ENCODE results near the gene KRT28. TPM values are rescaled to one million over a fixed set of nuclear protein-coding genes. Genes with fewer than 3 reads are reported as not detected.

KRT28 gene
- polyA plus RNA-seq, 2 donors: not detected

GRCh38 chr17:40791787-40792436 is 7.8 kb downstream of the KRT28 start:
- no peak overlapping the region for H3K27ac ChIP-seq (ENCODE audit: low read depth in 2 of 2, low read length in 1 of 2)

GRCh38 chr17:40791111-40791510 is 8.6 kb downstream of the KRT28 start:
- Histone ChIP-seq H3K27me3 (ENCODE audit: control insufficient read depth in 1 of 2, insufficient read depth in 2 of 2, low read length in 2 of 2) (no peaks in the 10 kb centered on the region), H3K9me3 (ENCODE audit: control insufficient read depth in 2 of 2, insufficient read depth in 1 of 2, low read depth in 1 of 2, low read length in 1 of 2) (no peaks in the 10 kb centered on the region), H3K27ac (ENCODE audit: low read depth in 2 of 2, low read length in 1 of 2) (no peak overlapping the region), H3K4me1 (ENCODE audit: control insufficient read depth in 2 of 2, insufficient read depth in 2 of 2, low read length in 1 of 2) (peaks cover 0 to 2% of the 10 kb centered on the region in 2 donors), H3K4me3 (ENCODE audit: low read depth in 1 of 2, low read length in 2 of 2) (no peak overlapping the region), H3K36me3 (ENCODE audit: control insufficient read depth in 2 of 2, insufficient read depth in 2 of 2, low read length in 1 of 2) (no peaks in the 10 kb centered on the region)
- 82 to 84% methylated on average over 1 of the region's 1 CpG for WGBS, 2 donors

More at GRCh38 chr17:40791787-40792436, 7.8 kb downstream of the KRT28 start:
- H3K27me3 ChIP-seq (ENCODE audit: control insufficient read depth in 1 of 2, insufficient read depth in 2 of 2, low read length in 2 of 2): no peaks in the 10 kb centered on the region
- no peak overlapping the region for H3K4me3 ChIP-seq (ENCODE audit: low read depth in 1 of 2, low read length in 2 of 2)
- WGBS, 2 donors: 27 to 28% methylated on average over 6 of the region's 6 CpGs
- H3K36me3 ChIP-seq (ENCODE audit: control insufficient read depth in 2 of 2, insufficient read depth in 2 of 2, low read length in 1 of 2): no peaks in the 10 kb centered on the region
- peaks cover 0 to 4% of the 10 kb centered on the region in 2 donors for H3K4me1 ChIP-seq (ENCODE audit: control insufficient read depth in 2 of 2, insufficient read depth in 2 of 2, low read length in 1 of 2)
- no peaks in the 10 kb centered on the region for H3K9me3 ChIP-seq (ENCODE audit: control insufficient read depth in 2 of 2, insufficient read depth in 1 of 2, low read depth in 1 of 2, low read length in 1 of 2)

- Histone ChIP-seq H3K27me3 (ENCODE audit: control insufficient read depth in 1 of 2, insufficient read depth in 2 of 2, low read length in 2 of 2) (no peaks in the 10 kb centered on the region), H3K36me3 (ENCODE audit: control insufficient read depth in 2 of 2, insufficient read depth in 2 of 2, low read length in 1 of 2) (no peaks in the 10 kb centered on the region), H3K27ac (ENCODE audit: low read depth in 2 of 2, low read length in 1 of 2) (no peak within 1 kb of the TSS), H3K4me1 (ENCODE audit: control insufficient read depth in 2 of 2, insufficient read depth in 2 of 2, low read length in 1 of 2) (no peaks in the 10 kb centered on the region), H3K4me3 (ENCODE audit: low read depth in 1 of 2, low read length in 2 of 2) (no peak within 1 kb of the TSS), H3K9me3 (ENCODE audit: control insufficient read depth in 2 of 2, insufficient read depth in 1 of 2, low read depth in 1 of 2, low read length in 1 of 2) (no peaks in the 10 kb centered on the region)
- 92 to 98% methylated on average over 4 of the region's 4 CpGs for WGBS, 2 donors
Observed at GRCh38 chr17:40782450-40782849, 17.3 kb downstream of the KRT28 start, which contains the start of gene KRT27. Gene KRT27 (minus strand): TSS chr17:40782550. CDS start chr17:40782493, 57 bp downstream.

- no peaks in the 10 kb centered on the region for H3K27me3 ChIP-seq (ENCODE audit: control insufficient read depth in 1 of 2, insufficient read depth in 2 of 2, low read length in 2 of 2)
- peak overlapping the region; percentile 1 to 18 for H3K4me3 ChIP-seq (ENCODE audit: low read depth in 1 of 2, low read length in 2 of 2)
- H3K4me1 ChIP-seq (ENCODE audit: control insufficient read depth in 2 of 2, insufficient read depth in 2 of 2, low read length in 1 of 2): no peaks in the 10 kb centered on the region
- H3K9me3 ChIP-seq (ENCODE audit: control insufficient read depth in 2 of 2, insufficient read depth in 1 of 2, low read depth in 1 of 2, low read length in 1 of 2): no peaks in the 10 kb centered on the region
- H3K27ac ChIP-seq (ENCODE audit: low read depth in 2 of 2, low read length in 1 of 2): no peak overlapping the region
- 22 to 31% methylated on average over 37 of the region's 37 CpGs for WGBS, 2 donors
- no peaks in the 10 kb centered on the region for H3K36me3 ChIP-seq (ENCODE audit: control insufficient read depth in 2 of 2, insufficient read depth in 2 of 2, low read length in 1 of 2)
Observed at GRCh38 chr17:40779181-40779909, 20.4 kb downstream of the KRT28 start.

GRCh38 chr17:40778461-40778860 is 21.3 kb downstream of the KRT28 start:
- Histone ChIP-seq H3K27me3 (ENCODE audit: control insufficient read depth in 1 of 2, insufficient read depth in 2 of 2, low read length in 2 of 2) (no peaks in the 10 kb centered on the region), H3K4me3 (ENCODE audit: low read depth in 1 of 2, low read length in 2 of 2) (no peak overlapping the region), H3K36me3 (ENCODE audit: control insufficient read depth in 2 of 2, insufficient read depth in 2 of 2, low read length in 1 of 2) (no peaks in the 10 kb centered on the region), H3K27ac (ENCODE audit: low read depth in 2 of 2, low read length in 1 of 2) (no peak overlapping the region), H3K9me3 (ENCODE audit: control insufficient read depth in 2 of 2, insufficient read depth in 1 of 2, low read depth in 1 of 2, low read length in 1 of 2) (no peaks in the 10 kb centered on the region), H3K4me1 (ENCODE audit: control insufficient read depth in 2 of 2, insufficient read depth in 2 of 2, low read length in 1 of 2) (no peaks in the 10 kb centered on the region)
- WGBS, 2 donors: 38 to 53% methylated on average over 5 of the region's 5 CpGs

GRCh38 chr17:40777971-40778370 is 21.8 kb downstream of the KRT28 start:
- Histone ChIP-seq H3K36me3 (ENCODE audit: control insufficient read depth in 2 of 2, insufficient read depth in 2 of 2, low read length in 1 of 2) (no peaks in the 10 kb centered on the region), H3K4me1 (ENCODE audit: control insufficient read depth in 2 of 2, insufficient read depth in 2 of 2, low read length in 1 of 2) (no peaks in the 10 kb centered on the region), H3K27ac (ENCODE audit: low read depth in 2 of 2, low read length in 1 of 2) (no peak overlapping the region), H3K9me3 (ENCODE audit: control insufficient read depth in 2 of 2, insufficient read depth in 1 of 2, low read depth in 1 of 2, low read length in 1 of 2) (no peaks in the 10 kb centered on the region), H3K27me3 (ENCODE audit: control insufficient read depth in 1 of 2, insufficient read depth in 2 of 2, low read length in 2 of 2) (no peaks in the 10 kb centered on the region), H3K4me3 (ENCODE audit: low read depth in 1 of 2, low read length in 2 of 2) (no peak overlapping the region)
- 84 to 86% methylated on average over 3 of the region's 3 CpGs for WGBS, 2 donors

- WGBS, 2 donors: 74% methylated on average over 7 of the region's 7 CpGs
- H3K36me3 ChIP-seq (ENCODE audit: control insufficient read depth in 2 of 2, insufficient read depth in 2 of 2, low read length in 1 of 2): no peaks in the 10 kb centered on the region
- H3K4me1 ChIP-seq (ENCODE audit: control insufficient read depth in 2 of 2, insufficient read depth in 2 of 2, low read length in 1 of 2): no peaks in the 10 kb centered on the region
- no peak overlapping the region for H3K27ac ChIP-seq (ENCODE audit: low read depth in 2 of 2, low read length in 1 of 2)
- H3K4me3 ChIP-seq (ENCODE audit: low read depth in 1 of 2, low read length in 2 of 2): no peak overlapping the region
- H3K9me3 ChIP-seq (ENCODE audit: control insufficient read depth in 2 of 2, insufficient read depth in 1 of 2, low read depth in 1 of 2, low read length in 1 of 2): no peaks in the 10 kb centered on the region
- H3K27me3 ChIP-seq (ENCODE audit: control insufficient read depth in 1 of 2, insufficient read depth in 2 of 2, low read length in 2 of 2): no peaks in the 10 kb centered on the region
Observed at GRCh38 chr17:40777459-40777858, 22.3 kb downstream of the KRT28 start.

- 68 to 81% methylated on average over 4 of the region's 4 CpGs for WGBS, 2 donors
- Histone ChIP-seq H3K27ac (ENCODE audit: low read depth in 2 of 2, low read length in 1 of 2) (no peak overlapping the region), H3K36me3 (ENCODE audit: control insufficient read depth in 2 of 2, insufficient read depth in 2 of 2, low read length in 1 of 2) (no peaks in the 10 kb centered on the region), H3K9me3 (ENCODE audit: control insufficient read depth in 2 of 2, insufficient read depth in 1 of 2, low read depth in 1 of 2, low read length in 1 of 2) (no peaks in the 10 kb centered on the region), H3K27me3 (ENCODE audit: control insufficient read depth in 1 of 2, insufficient read depth in 2 of 2, low read length in 2 of 2) (no peaks in the 10 kb centered on the region), H3K4me1 (ENCODE audit: control insufficient read depth in 2 of 2, insufficient read depth in 2 of 2, low read length in 1 of 2) (no peaks in the 10 kb centered on the region), H3K4me3 (ENCODE audit: low read depth in 1 of 2, low read length in 2 of 2) (no peak overlapping the region)
Observed at GRCh38 chr17:40775945-40776344, 23.8 kb downstream of the KRT28 start.

- Histone ChIP-seq H3K36me3 (ENCODE audit: control insufficient read depth in 2 of 2, insufficient read depth in 2 of 2, low read length in 1 of 2) (no peaks in the 10 kb centered on the region), H3K4me3 (ENCODE audit: low read depth in 1 of 2, low read length in 2 of 2) (peak within 1 kb of the TSS in 1 of 2 donors; percentile 2), H3K4me1 (ENCODE audit: control insufficient read depth in 2 of 2, insufficient read depth in 2 of 2, low read length in 1 of 2) (no peaks in the 10 kb centered on the region), H3K9me3 (ENCODE audit: control insufficient read depth in 2 of 2, insufficient read depth in 1 of 2, low read depth in 1 of 2, low read length in 1 of 2) (no peaks in the 10 kb centered on the region), H3K27me3 (ENCODE audit: control insufficient read depth in 1 of 2, insufficient read depth in 2 of 2, low read length in 2 of 2) (no peaks in the 10 kb centered on the region), H3K27ac (ENCODE audit: low read depth in 2 of 2, low read length in 1 of 2) (no peak within 1 kb of the TSS)
- 89 to 94% methylated on average over 3 of the region's 3 CpGs for WGBS, 2 donors
Observed at GRCh38 chr17:40772101-40772500, 27.7 kb downstream of the KRT28 start, which contains the start of gene KRT26. Gene KRT26 (minus strand): TSS chr17:40772201. CDS start chr17:40772113, 88 bp downstream.
